ENCODE measurements around the gene TOX2.

The TOX2 gene

DNA sequence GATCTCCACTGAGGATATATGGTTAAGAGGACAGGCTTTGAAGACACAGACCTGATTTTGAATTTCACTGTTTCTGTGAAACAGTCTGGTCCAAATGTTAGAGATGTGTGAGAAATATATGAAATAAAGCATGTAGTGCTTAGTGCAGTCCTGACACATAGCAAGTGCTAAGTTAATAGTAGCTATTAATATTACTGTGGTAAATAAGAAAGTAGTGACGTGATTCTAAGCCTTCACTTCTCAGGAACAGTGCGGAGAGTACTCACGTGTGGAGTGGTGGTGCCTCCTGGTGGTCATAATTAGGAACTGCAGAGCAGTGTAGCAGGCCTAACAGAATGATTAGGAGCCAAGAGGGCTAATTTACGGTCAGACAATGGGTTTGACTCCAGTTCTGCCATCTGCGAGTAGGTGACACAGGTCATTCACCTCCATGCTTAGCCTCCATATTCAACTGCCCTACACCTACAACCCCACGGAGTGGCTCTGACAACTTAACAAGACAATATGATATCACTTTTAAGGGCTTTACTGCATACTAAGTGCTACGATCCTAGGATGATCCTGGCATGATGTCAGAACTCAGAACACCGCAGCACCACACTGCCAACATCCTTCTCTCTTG lies 166.1 kb downstream of the TOX2 start:
- DNase-seq (ENCODE audit: low spot score) = peak; percentile 79

DNA sequence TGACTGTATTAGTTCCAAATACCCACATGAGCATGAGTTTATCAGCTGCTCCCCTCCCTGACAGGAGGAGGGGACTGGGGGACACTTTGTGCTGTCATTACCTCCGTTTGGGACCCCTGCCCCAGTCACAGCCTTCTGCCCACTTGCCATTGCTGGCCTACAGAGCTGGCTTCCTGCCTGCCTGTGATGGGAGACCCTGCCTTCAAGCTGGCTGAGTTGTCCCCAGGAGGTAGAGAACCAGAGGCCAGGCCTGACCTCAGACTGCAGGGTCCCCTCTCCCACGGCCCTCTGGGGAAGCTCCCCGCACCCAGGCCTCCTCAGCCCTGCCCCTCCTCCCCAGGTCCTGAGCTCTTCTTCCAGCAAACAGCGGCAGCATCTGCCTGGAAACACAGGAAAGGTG lies 166.8 kb downstream of the TOX2 start:
- DNase-seq (ENCODE audit: low spot score) = no peak

DNA sequence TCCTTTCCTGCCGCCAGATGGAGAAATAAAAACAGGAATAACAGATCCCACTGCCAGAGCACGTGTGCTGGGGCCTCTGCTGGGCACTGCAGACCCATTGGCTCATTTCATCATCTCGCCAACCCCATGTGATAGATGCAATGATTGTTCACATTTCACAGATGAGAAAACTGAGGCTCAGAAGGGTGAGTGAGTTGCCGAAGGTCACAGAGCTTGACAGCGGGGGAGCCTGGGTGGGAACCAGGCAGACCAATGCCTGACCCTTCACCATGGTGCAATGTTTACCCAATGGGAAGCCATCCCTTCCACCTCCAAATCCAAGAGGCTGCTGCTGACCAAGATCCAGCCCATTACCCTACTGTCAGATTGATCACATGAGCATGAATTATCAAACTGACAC lies 167.2 kb downstream of the TOX2 start:
- no peak for DNase-seq (ENCODE audit: low spot score)

DNA sequence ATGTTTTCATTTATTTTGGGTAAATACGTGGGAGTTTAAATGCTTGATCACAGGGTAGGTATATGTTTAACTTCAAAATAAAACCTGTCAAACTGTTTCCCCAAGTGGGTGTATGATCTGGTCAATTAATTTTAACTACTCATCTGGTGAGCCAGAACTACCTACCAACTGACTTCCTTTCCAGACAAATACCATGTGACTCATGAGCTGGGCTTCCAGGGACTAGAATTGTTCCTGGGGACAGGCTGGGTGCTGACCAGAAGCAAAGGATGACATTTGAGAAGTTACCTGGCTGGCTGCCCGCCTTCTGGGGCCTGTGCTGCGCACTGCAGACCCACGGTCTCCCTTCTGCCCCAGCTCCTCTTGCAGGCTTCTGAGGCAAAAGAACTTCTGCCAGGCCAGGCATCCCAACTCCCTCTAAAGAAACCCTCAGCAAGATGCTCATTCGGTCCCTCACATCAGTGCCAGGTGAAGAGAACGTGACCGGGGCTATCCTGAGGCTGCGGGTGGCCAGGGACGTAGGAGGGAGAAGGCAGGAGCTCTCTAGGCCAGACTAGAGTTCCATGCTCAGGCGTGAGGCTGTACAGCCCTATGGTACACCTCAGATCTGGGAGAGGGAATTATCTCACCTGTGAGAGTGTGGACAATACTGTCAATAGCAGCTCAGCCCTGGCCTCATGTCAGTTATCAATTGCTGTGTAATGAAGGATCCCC lies 168.7 kb downstream of the TOX2 start:
- DNase-seq (ENCODE audit: low spot score) = no peak

DNA sequence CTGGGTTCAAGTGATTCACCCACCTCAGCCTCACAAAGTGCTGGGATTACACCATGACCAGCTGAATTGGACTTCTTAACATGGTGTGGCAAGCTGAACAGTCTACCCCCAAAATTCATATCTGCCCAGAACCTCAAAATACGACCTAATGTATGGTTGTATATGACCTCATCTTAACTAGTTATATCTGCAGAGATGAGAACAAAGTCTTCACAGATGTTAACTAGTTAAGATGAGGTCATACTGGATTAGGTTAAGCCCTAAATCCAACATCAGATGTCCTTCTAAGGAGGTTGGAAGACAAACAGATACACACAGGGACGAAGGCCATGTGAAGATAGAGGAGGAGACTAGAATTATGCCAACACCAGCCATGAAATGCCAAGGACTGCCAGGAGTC lies 169.8 kb downstream of the TOX2 start:
- DNase-seq (ENCODE audit: low spot score) = no peak

DNA sequence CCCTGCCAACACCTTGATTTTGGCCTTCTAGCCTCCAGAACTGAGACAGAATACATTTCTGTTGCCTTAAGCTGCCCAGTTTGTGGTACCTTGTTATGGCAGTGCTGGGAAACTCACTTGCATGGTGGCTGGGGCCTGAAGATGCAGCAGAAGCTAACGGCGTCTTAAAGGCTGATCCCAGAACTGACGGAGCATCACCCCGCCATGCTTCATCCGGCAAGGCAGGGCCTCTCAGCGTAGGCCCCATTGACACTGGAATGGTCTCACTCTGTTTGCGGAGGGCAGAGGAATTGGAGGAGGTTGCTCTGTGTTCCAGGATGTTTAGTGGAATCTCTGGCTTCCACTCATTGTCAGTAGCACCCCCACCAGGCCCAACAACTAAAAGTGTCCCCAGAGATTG lies 170.2 kb downstream of the TOX2 start:
- DNase-seq (ENCODE audit: low spot score) = no peak

DNA sequence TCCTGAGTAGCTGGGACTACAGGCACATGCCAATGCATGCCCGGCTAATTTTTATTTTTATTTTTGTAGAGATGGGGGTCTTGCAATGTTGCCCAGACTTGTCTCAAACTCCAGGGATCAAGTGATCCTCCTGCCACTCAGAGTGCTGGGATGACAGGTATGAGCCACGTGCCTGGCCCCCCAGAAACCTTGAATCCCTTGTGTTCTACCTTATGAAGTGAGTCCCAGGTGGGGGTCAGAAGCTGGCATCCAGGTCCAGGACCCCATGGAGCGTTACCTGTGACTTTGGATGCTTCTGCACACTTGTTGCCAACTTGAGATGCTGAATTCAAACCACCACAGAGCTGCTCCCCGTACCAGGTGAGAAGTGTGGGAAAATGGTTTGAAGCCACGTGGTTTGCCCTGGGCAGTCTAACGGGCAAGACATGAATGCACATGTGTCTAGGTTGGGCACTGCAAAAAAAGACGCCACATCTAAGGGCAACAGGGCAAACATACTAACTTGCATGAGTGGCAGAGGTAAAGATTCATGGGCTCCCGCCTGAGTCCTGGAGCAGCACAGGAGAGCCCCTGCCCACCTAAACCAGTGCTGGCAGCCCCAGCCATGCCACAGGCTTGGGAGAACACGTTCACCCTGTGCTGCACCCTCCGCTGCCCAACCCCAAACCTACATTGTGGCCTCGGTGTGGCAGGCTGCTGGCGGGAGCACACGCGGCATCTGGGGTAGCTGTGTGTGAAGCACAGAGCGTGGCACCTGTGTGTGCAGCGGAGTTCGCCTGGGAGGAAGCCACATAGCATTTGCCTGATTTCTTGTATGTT lies 171.2 kb downstream of the TOX2 start:
- no peak for DNase-seq (ENCODE audit: low spot score)

DNA sequence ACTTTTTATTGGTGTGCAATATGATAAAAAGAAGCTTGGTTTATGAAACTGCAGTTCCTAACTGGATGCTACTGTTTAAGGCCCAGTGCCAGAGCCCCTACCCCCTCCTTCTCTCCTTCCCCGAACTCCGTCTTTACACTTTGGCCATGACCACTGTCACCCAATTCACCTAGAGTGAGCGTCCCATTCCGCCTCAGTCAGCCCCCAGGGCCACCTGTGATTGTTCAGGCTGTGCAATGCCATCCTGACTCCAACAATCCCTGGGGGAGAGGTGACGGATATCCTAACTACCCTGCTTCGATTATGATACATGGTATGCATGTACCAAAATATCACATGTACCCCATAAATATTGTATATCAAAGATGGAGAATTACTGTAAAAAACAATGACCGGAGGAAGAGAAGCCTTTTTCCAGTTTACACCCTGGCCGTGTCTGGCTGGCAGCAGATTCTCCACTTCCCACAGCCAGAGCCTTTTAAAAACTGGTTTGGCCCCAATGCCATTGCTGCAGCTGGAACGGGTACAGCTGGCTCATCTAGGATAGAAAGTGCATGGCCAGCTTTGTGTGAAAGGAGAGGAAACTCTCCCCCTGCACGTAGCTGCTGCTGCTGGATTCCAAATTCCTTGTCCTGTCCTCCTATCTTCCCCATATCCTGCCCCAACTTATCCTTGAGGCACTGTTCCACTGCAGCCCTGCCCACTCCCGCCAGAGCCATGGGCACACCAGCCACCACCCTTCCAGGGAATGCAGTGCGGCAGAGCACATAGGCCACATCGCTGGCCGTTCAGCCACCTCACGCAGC lies 172.6 kb downstream of the TOX2 start:
- DNase-seq (ENCODE audit: low spot score) = no peak

DNA sequence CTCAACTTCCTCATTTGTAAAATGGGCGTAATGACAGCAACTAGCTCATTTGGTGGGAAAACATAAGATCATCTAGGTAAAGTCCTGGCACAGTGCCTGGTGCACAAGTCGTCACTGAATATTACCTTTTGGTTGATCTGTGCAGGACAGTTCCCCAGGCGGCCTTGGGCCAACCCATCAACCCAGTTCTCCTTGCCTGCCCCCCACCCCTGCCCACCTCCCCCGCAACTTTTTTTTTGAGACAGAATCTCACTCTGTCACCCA lies 173.1 kb downstream of the TOX2 start:
- DNase-seq (ENCODE audit: low spot score) = no peak

DNA sequence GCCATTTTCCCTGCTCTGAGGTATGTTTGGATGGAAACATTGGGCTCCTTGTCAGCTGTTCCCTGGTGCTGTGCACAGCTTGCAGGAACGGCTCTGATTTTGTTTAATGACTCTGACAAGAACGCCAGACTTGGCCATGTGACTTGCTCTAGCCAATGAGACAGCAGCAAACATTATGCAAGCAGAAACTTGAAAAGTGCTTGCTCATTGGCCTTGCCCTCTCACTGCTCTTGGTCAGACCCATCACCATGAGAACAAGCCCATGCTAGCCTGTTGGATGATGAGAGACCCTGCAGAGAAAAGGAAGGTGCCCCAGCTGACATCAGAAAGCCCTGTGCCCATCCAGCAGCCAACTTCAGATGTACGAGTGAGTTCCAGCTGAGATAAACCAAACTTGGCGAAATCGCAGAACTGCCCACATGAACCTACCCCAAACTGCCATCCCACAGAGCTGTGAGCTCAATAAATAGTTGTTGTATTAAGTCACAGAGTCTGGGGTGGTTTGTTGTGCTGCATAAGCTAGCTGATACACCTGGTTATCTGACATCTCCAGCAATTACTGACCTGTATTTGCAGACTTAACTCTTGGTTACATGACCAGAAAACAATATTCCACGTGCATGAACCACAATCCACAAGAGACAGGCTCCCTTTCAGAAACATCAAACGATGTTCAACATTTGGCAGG lies 175.5 kb downstream of the TOX2 start:
- peak; percentile 22 for DNase-seq (ENCODE audit: low spot score)

DNA sequence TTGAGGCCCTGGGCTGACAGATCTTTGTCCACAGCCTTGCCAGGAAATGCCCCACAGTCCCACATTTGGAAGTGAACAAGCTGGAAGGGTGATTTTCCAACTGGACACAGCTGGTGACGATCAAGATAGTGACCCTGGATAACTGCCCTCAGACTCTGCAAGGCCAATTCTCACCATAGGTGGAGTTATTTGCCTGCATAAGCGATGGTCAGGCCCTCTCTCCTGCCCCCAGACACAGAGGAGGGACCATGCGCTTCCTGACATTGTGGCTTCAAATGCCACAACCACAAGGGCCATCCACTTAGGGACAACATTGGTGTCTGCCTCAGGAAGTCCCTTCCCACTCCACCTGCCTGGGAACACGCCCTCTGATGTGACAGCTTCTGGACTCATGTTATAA lies 176.4 kb downstream of the TOX2 start:
- no peak for DNase-seq (ENCODE audit: low spot score)

DNA sequence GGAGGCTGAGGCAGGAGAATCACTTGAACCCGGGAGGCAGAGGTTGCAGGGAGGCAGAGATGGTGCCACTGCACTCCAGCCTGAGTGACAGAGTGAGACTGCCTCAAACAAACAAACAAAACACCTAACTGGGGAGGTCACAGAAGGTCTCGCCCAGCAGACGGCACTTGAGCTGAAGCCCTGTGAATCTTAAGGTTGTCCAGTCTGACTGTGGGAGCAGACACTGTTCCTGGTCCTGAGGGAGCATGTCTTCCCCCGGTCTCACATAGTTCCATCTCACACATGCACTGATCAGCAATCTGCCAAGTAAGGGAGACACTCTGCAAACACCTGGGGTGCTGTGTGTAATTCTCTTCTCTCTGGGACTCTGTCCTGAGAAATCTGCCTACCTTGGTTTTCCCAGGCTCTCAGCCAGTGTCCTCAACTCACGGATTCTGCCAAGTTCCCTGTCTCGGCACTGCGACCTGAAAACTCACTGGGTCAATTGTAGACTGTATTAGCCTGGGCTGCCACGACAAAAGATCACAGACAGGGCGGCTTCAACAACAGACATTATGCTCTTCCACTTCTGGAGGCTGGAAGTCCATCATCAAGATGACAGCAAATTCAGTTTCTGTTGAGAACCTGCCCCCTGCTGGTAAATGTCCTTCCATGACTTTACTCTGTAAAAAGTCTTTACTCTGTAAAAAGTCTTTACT lies 178.0 kb downstream of the TOX2 start:
- peak; percentile 53 for DNase-seq (ENCODE audit: low spot score)

DNA sequence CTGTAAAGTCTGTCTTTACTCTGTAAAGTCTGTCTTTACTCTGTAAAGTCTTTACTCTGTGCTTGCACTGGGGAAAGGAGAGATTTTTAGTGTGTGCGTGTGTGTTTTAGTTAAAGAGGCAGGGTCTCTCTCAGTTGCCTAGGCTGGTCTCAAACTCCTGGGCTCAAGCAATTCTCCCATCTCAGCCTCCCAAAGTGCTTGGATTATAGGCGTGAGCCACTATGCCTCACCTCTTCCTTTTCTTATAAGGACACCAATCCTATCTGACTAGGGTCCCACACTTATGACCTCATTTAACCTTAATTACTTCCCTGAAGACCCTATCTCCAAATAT lies 178.6 kb downstream of the TOX2 start:
- no peak for DNase-seq (ENCODE audit: low spot score)

DNA sequence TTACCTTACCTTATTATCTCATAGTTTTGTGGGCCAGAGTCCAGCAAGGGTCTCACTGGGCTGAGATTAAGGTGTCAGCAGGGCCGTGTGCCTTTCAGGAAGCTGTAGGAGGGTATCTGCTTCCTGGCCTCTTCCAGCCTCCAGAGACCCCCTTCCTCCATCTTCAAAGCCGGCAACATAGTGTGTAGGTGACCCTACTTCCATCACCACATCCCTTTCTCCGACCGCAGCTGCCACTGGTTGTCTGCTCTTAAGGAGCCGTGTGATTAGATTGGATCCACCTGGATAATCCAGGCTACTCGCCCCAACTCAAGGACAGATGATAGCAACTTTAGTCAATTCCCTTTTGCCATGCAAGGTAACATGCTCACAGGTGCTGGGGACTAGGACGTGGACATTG lies 181.2 kb downstream of the TOX2 start:
- DNase-seq (ENCODE audit: low spot score) = no peak

DNA sequence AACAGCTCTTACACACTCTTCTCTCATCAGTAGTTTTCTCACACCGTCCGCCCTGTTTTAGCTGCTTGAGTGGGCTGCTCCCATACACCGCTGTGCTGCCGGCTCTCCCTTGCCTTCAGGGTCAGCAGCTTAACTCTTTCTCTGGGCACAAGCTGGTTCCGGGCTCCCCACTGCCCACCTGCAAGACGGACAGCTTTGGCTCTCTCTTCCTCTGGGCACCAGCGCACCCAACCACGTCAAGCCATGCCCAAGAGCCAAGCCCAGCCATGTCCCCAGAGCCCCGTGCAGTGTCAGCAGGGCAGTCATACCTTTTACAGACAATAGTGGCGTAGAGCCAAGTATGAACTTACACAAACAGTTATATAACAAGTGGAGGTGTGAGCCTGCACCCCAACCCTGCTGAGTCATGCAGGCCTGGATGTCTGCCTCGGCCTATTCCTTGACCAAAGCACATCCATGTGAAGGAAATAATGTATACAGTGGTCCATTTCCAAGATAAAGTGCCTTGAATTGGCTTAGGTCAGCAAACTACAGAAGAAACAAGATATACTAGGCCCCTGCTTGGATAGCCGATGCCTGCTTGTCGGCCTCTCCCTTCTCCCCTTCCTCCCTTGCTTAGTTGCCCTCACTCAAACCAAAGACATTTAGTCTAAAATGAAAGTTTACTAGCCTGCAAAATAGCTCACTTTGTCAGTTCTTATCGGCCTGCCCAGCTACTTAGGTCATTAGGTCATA lies 183.0 kb downstream of the TOX2 start:
- DNase-seq (ENCODE audit: low spot score) = no peak

DNA sequence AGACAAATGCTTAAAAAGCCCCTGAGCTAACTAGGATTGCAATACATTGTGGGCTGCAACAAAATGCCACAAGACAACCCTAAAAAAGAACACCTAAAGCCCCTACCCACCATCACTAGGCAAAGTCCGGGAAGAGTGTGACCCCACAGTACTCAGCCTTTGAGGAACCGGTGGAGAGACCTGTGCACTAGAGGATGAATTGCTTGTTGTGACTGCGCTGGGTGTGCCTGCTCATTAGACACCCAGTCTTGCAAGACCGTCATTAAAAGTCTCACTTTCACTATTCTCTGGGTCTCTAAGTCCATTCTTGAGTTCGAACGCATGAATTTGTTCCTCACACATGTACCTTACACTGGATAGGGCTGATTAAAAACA lies 183.6 kb downstream of the TOX2 start:
- DNase-seq (ENCODE audit: low spot score) = no peak

DNA sequence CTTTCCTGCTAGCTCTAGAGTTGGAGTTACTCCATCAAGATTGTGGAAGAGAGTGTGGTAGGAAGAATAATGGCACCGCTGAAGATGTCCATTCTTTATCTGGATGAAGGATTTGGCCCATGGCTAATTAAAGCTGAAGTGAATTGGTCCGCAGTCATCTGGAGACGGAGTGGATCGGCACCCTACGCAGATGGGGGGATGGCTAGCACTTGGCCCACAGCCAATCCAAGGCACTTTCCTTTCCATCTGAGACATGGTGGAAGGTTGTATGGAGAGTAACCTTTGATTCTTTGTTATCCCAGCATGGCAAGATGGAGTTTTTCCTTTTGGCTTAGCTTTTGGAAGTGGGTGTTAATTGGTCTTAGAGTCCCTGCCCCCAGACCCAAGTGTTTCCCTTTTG lies 184.0 kb downstream of the TOX2 start:
- no peak for DNase-seq (ENCODE audit: low spot score)

DNA sequence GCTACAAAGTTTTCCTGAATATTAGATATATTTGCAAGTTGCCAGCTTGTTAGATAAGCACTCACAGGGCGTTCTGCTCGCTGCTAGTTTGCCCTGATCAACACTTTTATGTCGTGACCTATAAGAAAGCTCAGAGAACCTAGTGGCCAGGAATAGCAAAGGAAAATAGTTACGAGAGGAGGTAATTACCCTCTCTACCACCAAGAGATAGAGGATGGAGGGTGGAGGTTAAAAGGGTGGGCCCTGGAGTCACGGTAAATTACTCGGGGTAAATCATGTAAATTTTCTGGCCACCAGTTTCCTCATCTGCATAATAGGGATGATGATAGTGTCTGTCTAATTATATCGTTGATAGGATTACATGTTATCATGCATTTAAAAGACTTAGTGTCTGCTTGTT lies 185.2 kb downstream of the TOX2 start:
- no peak for DNase-seq (ENCODE audit: low spot score)

DNA sequence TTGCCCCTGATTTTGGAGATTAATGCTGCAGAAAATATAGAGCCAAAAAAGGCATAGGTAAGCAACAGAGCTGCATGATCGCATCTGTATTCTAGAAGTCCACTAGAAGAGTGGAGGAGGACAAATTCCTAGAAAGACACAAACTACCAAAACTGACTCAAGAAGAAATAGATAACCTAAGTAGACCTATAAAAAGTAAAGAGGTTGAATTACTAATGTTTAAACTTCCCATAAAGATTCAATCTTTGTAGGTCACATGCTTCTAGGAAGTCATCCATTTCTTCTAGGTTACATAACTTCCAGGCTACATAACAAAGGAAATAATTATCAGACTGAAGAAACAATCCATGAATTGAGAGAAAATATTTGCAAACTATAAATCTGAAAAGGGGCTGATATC lies 187.9 kb downstream of the TOX2 start:
- no peak for DNase-seq (ENCODE audit: low spot score)

DNA sequence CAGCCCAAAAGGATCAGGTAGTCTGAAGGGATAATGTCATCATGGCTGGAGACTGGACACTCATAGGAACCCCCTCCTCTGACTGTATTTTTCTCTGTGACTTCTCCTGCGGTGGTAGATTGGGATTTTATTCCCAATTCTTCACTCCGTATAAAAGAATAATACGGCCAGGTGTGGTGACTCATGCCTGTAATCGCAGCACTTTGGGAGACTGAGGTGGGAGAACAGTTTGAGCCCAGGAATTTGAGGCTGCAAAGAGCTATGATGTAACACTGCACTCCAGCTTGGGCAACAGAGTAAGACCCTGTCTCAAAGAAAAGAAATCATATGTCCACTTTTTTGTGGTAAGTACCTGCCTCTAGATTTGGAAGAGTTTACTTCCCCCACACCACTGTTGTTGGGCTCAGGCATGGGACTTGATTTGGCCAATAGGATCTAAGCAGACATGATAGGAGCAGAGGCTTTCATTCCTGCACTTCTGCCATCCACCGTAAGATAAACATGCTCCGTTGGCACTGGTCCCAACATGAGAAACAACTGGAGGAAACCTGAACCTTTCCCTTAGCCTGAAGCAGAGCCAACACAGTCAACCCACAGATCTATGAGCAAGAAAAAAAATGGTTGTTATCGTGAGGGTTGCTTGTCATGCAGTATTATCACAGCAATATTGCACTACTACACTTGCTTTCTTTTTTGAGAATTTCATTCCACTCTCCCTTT lies 190.3 kb downstream of the TOX2 start:
- no peak for DNase-seq (ENCODE audit: low spot score)
